HG03039 (cell line): Measurements from ENCODE around the gene KMT2C.
A peak's percentile ranks its signal among the peaks of the same experiment; 100 is the strongest.
"Not testable (repeated sequence)": the region's sequence is repeated elsewhere in the genome, so short reads cannot be mapped to it uniquely, and the experiment has no call there.

ENCODE experiments used
- ATAC-seq: cut with Tn5 transposase; IDR thresholded peaks from one replicate; pipeline ENCODE4 v1.9.1; 2021; ENCODE audit warnings: mild to moderate bottlenecking, moderate library complexity; ENCODE audit not compliant: unreplicated experiment

Gene KMT2C

DNA sequence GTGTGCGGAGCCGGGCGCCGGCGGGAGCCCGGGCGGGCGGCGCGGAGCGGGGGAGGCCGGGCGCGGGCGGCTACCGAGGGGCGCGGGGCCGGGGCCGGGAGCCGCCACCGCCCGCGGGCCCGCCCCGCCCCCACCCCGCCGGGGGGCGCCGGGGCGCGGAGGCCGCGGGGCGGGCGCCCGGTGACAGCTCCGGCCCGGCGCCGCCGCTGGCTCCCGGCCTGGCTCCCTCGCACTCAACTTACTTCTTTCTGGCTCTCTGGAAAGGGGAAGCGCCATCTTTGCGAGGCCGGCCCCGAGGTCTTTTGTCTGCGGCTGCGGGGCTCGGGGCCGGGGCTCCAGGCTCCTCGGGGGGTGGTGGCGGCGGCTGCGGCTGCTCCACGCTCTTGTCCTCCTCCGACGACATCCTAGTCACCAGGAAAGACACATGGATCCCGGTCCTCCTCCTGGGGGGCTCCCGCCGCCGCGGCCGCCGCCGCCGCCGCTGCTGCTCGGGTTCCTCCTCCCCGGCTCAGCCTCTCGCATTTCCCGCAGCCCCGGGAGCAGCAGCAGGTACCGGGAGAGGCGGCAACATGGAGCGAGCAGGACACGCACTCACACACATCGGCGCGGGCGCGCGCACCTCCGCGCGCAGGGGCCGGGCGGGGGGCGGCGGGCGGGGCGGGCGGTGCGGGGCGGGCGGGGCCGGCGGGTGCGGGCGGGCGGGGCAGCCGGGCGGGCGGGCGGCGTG is at the start of gene KMT2C:
Gene KMT2C, minus strand, starts transcription at position 620 of the 727 bp plus-strand sequence. Its CDS starts 217 bp downstream, at position 403.
- ATAC-seq, result peak; percentile 12

- ATAC-seq, result no peak
Observed at GRCh38 chr7:152481082-152481481, 45.3 kb upstream of the KMT2C start.

DNA sequence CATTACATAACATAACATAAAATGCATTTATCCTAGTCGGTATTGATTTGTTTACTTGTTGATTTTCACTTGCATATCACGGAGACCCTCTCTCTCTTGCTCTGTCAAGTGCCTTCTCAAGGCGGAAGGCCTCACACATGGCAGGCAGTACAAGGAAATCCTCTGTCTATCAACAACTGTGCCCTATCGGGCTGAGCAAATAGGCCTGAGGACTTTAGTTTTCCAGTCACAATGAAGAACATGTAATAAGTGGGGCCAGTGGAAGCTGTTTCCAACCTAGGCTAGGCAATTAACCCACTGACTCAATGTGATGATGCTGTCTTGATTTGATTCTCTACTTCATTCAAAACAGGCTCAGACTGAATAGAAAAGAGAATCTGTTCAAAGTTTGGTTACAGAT is 44.9 kb upstream of the KMT2C start:
- ATAC-seq, result no peak

DNA sequence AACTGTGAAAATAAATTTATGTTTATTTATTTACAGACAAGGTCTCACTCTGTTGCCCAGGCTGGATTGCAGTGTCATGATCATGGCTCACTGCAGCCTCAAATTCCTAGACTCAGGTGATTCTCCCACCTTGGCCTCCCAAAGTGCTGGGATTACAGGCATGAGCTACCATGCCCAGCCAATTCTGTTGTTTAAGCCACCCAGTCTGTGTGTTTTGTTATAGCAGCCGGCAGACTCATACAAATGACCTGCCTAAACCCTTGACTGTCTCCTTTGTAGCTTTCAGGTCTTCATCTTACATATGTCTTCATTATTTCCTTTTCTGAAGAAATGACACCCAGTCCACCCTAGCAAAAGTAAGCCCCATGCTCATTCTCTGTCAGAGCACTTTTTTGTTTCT is 43.8 kb upstream of the KMT2C start:
- no peak for ATAC-seq

- no peak for ATAC-seq
Observed at GRCh38 chr7:152478140-152478539, 42.3 kb upstream of the KMT2C start.

DNA sequence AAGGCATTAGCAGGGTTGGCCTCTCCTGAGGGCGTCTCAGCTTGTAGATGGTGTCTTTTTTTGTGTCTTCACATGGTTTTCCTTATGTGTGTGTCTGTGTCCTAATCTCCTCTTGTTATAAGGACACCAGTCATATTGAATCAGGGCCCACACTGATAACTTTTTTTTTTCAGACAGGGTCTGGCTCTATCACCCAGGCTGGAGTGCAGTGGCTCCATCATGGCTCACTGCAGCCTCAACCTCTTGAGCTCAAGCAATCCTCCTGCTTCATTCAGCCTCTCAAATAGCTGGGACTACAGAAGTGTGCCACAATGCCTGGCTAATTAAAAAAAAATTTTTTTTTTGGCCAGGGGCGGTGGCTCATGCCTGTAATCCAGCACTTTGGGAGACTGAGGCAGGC is 41.3 kb upstream of the KMT2C start:
- no peak for ATAC-seq

- no peak for ATAC-seq
Observed at GRCh38 chr7:152476551-152476950, 40.7 kb upstream of the KMT2C start.

- ATAC-seq, result not testable (repeated sequence)
Observed at GRCh38 chr7:152471023-152471620, 35.3 kb upstream of the KMT2C start.

- not testable (repeated sequence) for ATAC-seq
Observed at GRCh38 chr7:152470251-152471022, 34.6 kb upstream of the KMT2C start.

DNA sequence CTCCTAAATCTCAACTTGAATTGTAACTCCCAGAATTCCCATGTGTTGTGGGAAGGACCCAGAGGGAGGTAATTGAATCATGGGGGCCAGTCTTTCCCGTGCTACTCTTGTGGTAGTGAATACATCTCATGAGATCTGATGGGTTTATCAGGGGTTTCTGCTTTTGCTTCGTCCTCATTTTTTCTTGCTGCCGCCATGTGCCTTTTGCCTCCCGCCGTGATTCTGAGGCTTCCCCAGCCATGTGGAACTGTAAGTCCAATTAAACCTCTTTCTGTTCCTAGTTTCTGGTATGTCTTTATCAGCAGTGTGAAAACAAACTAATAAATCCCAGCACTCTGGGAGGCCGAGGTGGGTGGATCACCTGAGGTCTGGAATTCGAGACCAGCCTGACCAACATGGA is 33.8 kb upstream of the KMT2C start:
- ATAC-seq, result not testable (repeated sequence)

DNA sequence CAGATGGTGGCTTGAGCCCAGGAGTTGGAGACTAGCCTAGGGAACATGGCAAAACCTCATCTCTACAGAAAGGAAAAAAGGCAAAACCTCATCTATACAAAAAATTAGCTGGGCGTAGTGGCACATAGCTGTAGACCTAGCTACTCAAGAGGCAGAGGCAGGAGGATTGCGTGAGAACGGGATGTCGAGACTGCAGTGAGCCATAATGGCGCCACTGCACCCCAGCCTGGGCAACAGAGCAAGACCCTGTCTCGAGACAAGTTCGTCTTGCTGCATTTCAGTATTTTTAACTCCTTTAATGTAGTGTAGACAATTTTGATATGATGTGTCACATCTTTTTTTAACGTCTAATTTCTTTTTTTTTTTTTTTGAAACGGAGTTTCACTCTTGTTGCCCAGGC is 31.4 kb upstream of the KMT2C start:
- ATAC-seq, result no peak

DNA sequence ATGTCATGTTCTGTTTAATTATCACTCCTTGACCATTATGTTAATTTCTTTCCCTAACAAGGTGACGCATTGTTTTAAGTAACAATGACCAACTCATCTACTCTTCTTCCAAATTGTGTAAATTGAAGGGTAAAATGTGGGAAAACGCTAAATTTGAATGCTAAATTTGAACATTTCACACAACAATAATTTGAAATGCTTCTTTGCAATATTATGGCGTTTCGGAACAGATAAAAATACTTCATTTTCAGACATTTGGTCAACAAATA is 29.2 kb upstream of the KMT2C start:
- ATAC-seq, result no peak

DNA sequence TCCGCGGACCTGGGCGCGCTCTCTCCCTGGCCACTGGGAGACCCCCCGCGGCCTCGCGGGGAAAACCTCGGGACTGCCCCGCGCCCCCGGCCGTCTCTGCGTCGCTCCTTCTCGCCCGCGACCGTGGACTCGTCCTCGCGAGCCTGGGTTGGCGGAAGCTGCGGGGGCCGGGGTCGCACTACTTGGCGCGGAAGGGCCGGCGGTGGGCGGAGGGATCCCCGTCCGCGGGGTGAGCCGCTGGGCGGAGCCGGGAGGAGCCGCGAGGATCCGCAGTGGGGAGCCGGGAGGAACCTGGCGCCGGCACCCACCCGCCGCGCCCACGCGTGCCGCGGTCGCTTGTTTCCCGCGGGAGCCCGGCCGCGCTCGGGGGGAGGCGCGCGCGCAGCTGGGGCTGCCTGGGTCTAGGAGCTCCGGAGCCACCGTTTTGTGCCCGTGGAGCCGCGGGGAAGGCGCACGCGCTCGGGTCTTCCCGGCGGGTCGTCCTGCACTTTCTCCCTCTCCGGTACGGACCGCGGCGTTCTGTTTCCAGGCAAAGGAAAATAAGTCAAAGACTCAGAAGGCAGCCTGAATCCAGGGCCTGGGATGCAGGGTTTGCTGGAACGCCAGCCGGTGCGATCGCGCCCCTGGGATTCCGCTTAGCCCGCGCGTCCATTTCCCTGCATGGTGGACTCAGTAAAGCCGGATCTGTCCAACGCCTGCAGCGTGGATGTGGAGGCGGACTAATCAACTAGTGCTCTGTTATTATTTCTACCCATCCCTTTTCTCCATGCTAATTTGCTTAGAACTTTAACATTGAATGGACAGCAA is 28.7 kb upstream of the KMT2C start:
- peak; percentile 40 for ATAC-seq

- peak; percentile 88 for ATAC-seq
Observed at GRCh38 chr7:152463709-152464311, 28.0 kb upstream of the KMT2C start.

DNA sequence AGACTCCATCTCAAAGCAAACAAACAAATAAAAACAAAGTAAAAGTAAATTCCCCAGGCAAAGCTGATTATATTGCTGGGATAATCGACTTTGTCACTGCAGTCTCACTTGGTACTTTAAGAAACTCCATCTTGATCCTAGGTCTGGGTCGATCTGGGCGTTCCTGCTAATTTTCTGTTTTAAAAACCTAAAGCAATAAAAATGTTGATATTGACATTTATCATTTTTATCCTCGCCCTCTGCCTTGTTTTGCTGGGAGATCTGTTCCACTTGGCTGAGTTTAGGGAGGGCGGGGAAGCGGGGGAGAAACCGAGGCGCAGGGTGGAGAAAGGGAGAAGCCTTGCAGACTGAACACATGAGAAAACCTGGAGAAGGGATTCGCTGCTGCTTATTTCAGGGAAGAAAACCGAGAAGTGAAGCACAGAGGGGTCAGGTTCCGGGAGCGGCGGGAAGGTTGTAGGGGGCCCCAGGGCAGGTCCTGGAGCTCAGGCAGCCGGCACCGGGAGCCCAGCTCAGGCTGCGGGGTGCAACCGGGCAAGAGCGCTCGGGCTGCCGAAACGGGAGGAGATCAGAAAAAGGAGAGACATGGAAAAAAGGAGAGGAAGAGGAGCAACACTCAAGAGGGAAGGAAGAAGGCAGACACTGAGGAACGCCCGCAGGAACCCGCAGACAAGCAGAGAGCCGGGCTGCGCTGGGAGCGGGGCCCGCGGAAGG is 27.3 kb upstream of the KMT2C start:
- ATAC-seq, result peak; percentile 1

DNA sequence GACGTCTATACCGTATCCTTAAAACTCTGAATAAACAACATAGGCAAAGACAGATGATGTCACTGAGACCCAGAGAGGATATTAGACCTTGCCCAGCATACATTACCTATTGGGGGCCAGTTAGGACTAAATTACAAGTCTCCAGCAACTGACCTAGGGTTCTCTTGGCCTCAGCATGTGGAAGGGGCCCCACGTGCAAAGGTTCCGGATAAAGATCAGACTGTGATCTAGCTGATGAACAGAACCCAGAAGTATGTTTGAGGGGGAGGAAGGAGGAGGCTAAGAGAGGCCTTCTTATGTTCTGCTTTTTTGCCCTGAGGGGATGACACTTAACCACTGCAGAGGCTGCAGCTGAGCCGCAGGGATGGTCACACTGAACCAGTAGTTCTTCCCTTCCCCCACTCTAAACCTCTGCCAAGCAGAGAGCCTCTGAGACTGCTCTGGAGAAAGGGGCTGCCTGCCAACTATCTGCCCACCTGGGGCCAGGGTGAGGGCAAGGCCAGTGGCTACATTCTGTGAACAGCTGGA is 24.0 kb upstream of the KMT2C start:
- ATAC-seq, result no peak

- ATAC-seq, result no peak
Observed at GRCh38 chr7:152451356-152451755, 15.6 kb upstream of the KMT2C start.

GRCh38 chr7:152445386-152446008 is 9.7 kb upstream of the KMT2C start:
- ATAC-seq, result not testable (repeated sequence)

GRCh38 chr7:152443586-152443985 is 7.8 kb upstream of the KMT2C start:
- no peak for ATAC-seq
